H1 (cell line): ENCODE measurements around the gene AASDH. TPM values are rescaled to one million over a fixed set of nuclear protein-coding genes. Genes with fewer than 3 reads are reported as not detected.

Experiments
- CTCF ChIA-PET: fragments of 300-600 bp; sonication (Branson Sonifier 250); formaldehyde crosslinking; loops from one replicate; lab custom pipeline; 2021; ENCODE audit not compliant: partially characterized antibody; lab: Charles Lee
- POLR2A ChIA-PET: fragments of 300-600 bp; sonication (Branson Sonifier 250); formaldehyde crosslinking; loops from one replicate; lab custom pipeline; 2021; ENCODE audit warnings: inconsistent platforms; ENCODE audit not compliant: partially characterized antibody; lab: Charles Lee
- DNase-seq, 2 experiments: peaks; one replicate each; pipeline versions ENCODE4 v3.0.0 to v3.0.0-alpha.2; 2010 to 2022; ENCODE audit warnings: low spot score in 2 of 2, low read depth in 1 of 2, mixed read lengths in 1 of 2
- FAIRE-seq: peaks from 2 replicates; lab custom pipeline; 2011; peaks lifted over from hg19 to GRCh38; lab: Jason Lieb, UNC
- H2AFZ ChIP-seq: 2 replicates; pipeline ENCODE4 v1.8.1; 2012; ENCODE audit warnings: low read length, inconsistent platforms
- H2AK5ac ChIP-seq: 2 replicates; pipeline ENCODE4 v1.6.1; 2013; ENCODE audit warnings: low read depth, low read length
- H2BK120ac ChIP-seq: replicated peaks from 2 replicates; pipeline ENCODE3; 2013; ENCODE audit warnings: low read depth, low read length, inconsistent platforms
- H2BK12ac ChIP-seq: 2 replicates; pipeline ENCODE4 v1.6.1; 2013; ENCODE audit warnings: low read depth, low read length
- H2BK15ac ChIP-seq: 2 replicates; pipeline ENCODE4 v1.6.1; 2013; ENCODE audit warnings: low read length
- H2BK20ac ChIP-seq: 2 replicates; pipeline ENCODE4 v1.6.1; 2013; ENCODE audit warnings: low read length
- H2BK5ac ChIP-seq: 2 replicates; pipeline ENCODE4 v1.6.1; 2013; ENCODE audit warnings: low read depth, low read length
- H3K14ac ChIP-seq: 2 replicates; pipeline ENCODE4 v1.6.1; 2013; ENCODE audit warnings: inconsistent platforms; ENCODE audit not compliant: insufficient read length
- H3K18ac ChIP-seq: 2 replicates; pipeline ENCODE4 v1.6.1; 2013; ENCODE audit warnings: low read length; ENCODE audit errors: extremely low read depth
- H3K23ac ChIP-seq: 2 replicates; pipeline ENCODE4 v1.6.1; 2013; ENCODE audit warnings: inconsistent platforms; ENCODE audit not compliant: insufficient read length
- H3K23me2 ChIP-seq: 2 replicates; pipeline ENCODE4 v1.6.1; 2013; ENCODE audit warnings: low read depth, low read length
- H3K27ac ChIP-seq: 2 replicates; pipeline ENCODE4 v1.6.1; 2011; ENCODE audit warnings: low read depth, low read length, inconsistent platforms
- H3K27me3 ChIP-seq, 4 experiments: replicated peaks in 1 of 4; 1 replicate in 1 of 4; 2 replicates in 3 of 4; pipeline versions ENCODE4 v1.6.1 to v1.8.1; 2011 to 2013; ENCODE audit warnings: low read length in 3 of 4, mild to moderate bottlenecking in 3 of 4, inconsistent platforms in 2 of 4, mixed read lengths in 2 of 4, moderate library complexity in 1 of 4; ENCODE audit not compliant: control insufficient read depth in 3 of 4, insufficient read depth in 3 of 4; ENCODE audit errors: extremely low read depth in 1 of 4
- H3K36me3 ChIP-seq, 4 experiments: 2 replicates each; pipeline versions ENCODE4 v1.6.1 to v1.8.1; 2011 to 2013; ENCODE audit warnings: mild to moderate bottlenecking in 4 of 4, low read length in 3 of 4, moderate library complexity in 2 of 4, control low read depth in 1 of 4, inconsistent platforms in 1 of 4; ENCODE audit not compliant: insufficient read depth in 4 of 4, control insufficient read depth in 2 of 4
- H3K4ac ChIP-seq: replicated peaks from 2 replicates; pipeline ENCODE3; 2013; ENCODE audit warnings: low read length, low read depth, mixed read lengths, inconsistent platforms; ENCODE audit not compliant: insufficient read length
- H3K4me1 ChIP-seq, 4 experiments: replicated peaks in 1 of 4; 1 replicate in 1 of 4; 2 replicates in 3 of 4; pipeline versions ENCODE4 v1.6.1 to v1.8.1; 2011 to 2013; ENCODE audit warnings: low read length in 3 of 4, inconsistent platforms in 2 of 4, mixed read lengths in 1 of 4; ENCODE audit not compliant: insufficient read depth in 4 of 4, control insufficient read depth in 3 of 4
- H3K4me2 ChIP-seq, 2 experiments: 2 replicates each; pipeline versions ENCODE4 v1.6.1 to v1.8.1; 2011 to 2013; ENCODE audit warnings: low read depth in 2 of 2, low read length in 2 of 2, control low read depth in 1 of 2, inconsistent platforms in 1 of 2, mild to moderate bottlenecking in 1 of 2; ENCODE audit not compliant: insufficient read depth in 1 of 2
- H3K4me3 ChIP-seq, 4 experiments: fragments of 200-600, 300-600 bp in 1 of 4; sonication (generic), shearing (Covaris generic), sonication (Bioruptor Twin) in 1 of 4; 2 replicates each; pipeline versions ENCODE4 v1.5.1 to v1.8.1; 2011 to 2016; ENCODE audit warnings: low read length in 4 of 4, low read depth in 3 of 4, control low read depth in 2 of 4, inconsistent platforms in 2 of 4, mild to moderate bottlenecking in 2 of 4, mixed read lengths in 1 of 4, moderate library complexity in 1 of 4; ENCODE audit not compliant: insufficient read depth in 2 of 4; ENCODE audit errors: extremely low read depth in 1 of 4
- H3K56ac ChIP-seq: replicated peaks from 2 replicates; pipeline ENCODE3; 2013; ENCODE audit warnings: low read depth, mild to moderate bottlenecking, mixed read lengths, low read length, inconsistent platforms; ENCODE audit not compliant: insufficient read length
- H3K79me1 ChIP-seq: 2 replicates; pipeline ENCODE4 v1.6.1; 2013; ENCODE audit warnings: low read depth, low read length, control low read depth
- H3K79me2 ChIP-seq, 2 experiments: 2 replicates each; pipeline versions ENCODE4 v1.6.1 to v1.8.1; 2012 to 2013; ENCODE audit warnings: low read length in 2 of 2, mild to moderate bottlenecking in 2 of 2, inconsistent platforms in 1 of 2; ENCODE audit not compliant: insufficient read depth in 2 of 2, control insufficient read depth in 1 of 2
- H3K9ac ChIP-seq, 4 experiments: replicated peaks in 1 of 4; 1 replicate in 1 of 4; 2 replicates in 3 of 4; pipeline versions ENCODE4 v1.6.1 to v1.8.1; 2011 to 2013; ENCODE audit warnings: low read depth in 3 of 4, low read length in 3 of 4, control low read depth in 2 of 4, mild to moderate bottlenecking in 2 of 4, moderate library complexity in 2 of 4, inconsistent platforms in 1 of 4; ENCODE audit errors: extremely low read depth in 1 of 4
- H3K9me3 ChIP-seq, 2 experiments: 2 replicates each; pipeline versions ENCODE4 v1.6.1 to v1.8.1; 2012 to 2013; ENCODE audit warnings: mild to moderate bottlenecking in 2 of 2, moderate library complexity in 2 of 2, control low read depth in 1 of 2, inconsistent platforms in 1 of 2, low read depth in 1 of 2, low read length in 1 of 2, mixed read lengths in 1 of 2; ENCODE audit not compliant: insufficient read depth in 2 of 2
- H4K20me1 ChIP-seq, 2 experiments: replicated peaks in 1 of 2; 2 replicates each; pipeline versions ENCODE3 to v1.8.1; 2011 to 2013; ENCODE audit warnings: inconsistent platforms in 2 of 2, low read length in 2 of 2, mild to moderate bottlenecking in 1 of 2; ENCODE audit not compliant: insufficient read depth in 2 of 2, control insufficient read depth in 1 of 2
- H4K5ac ChIP-seq: 2 replicates; pipeline ENCODE4 v1.6.1; 2013; ENCODE audit warnings: low read length, low read depth, mixed read lengths, inconsistent platforms; ENCODE audit not compliant: insufficient read length
- H4K8ac ChIP-seq: 2 replicates; pipeline ENCODE4 v1.8.0; 2013; ENCODE audit warnings: mild to moderate bottlenecking, moderate library complexity, low read length, inconsistent platforms; ENCODE audit not compliant: insufficient read depth; ENCODE audit errors: extremely low read depth
- H4K91ac ChIP-seq: replicated peaks from 2 replicates; pipeline ENCODE3; 2013; ENCODE audit warnings: low read length, mixed read lengths, inconsistent platforms; ENCODE audit not compliant: insufficient read length
- EZH2 ChIP-seq: fragments of 200-600 bp; sonication (generic); IDR thresholded peaks from 2 replicates; pipeline ENCODE4 v1.7.1; 2012; ENCODE audit warnings: low read depth, mild to moderate bottlenecking, moderate library complexity, low read length, inconsistent platforms; ENCODE audit not compliant: severe bottlenecking
- SP2 ChIP-seq: IDR thresholded peaks from 2 replicates; pipeline ENCODE4 v1.6.1; 2012; ENCODE audit warnings: mild to moderate bottlenecking, low read length, inconsistent platforms
- ZNF274 ChIP-seq: IDR thresholded peaks from 2 replicates; pipeline ENCODE4 v1.7.0; 2012; ENCODE audit warnings: low read length, borderline replicate concordance; ENCODE audit errors: extremely low read depth
- WGBS, 2 experiments: shearing (Covaris generic) in 1 of 2; methylation state at CpG; one replicate each; pipeline versions ENCODE4 v1.1.6 to v1.1.7; 2013 to 2015; ENCODE audit warnings: low lambda C conversion rate in 2 of 2, mixed read lengths in 2 of 2, inconsistent platforms in 1 of 2, low coverage in 1 of 2, missing lambda C conversion rate in 1 of 2; ENCODE audit not compliant: insufficient replicate concordance in 2 of 2, insufficient coverage in 1 of 2, insufficient read length in 1 of 2; ENCODE audit errors: extremely low coverage in 1 of 2, missing lambda C conversion rate in 1 of 2; 5-methylcytosine and 5-hydroxymethylcytosine counted together
- polyA plus RNA-seq, 7 experiments: library from polyadenylated mRNA; depleted of rRNA in 3 of 7; stranded (reverse) in 5 of 7; unstranded in 2 of 7; fragments of >200 nt in 5 of 7; fragments of 200-250 nt in 2 of 7; gene quantifications; 1 replicate in 5 of 7; 2 replicates in 1 of 7; 4 replicates in 1 of 7; pipeline versions ENCODE4 v1.2.1 to v1.2.3, GENCODE V29; 2011 to 2013; ENCODE audit warnings: missing spikeins in 2 of 7, mixed read lengths in 2 of 7
- total RNA-seq: library from RNA; stranded (reverse); fragmentation: NEBNext Ultra II Directional; extraction: Animal tissue kit (Norgen Biotek cat#: 25700); gene quantifications from 2 replicates; pipeline ENCODE4 v1.2.1, GENCODE V29; 2021

AASDH gene
- total and polyA plus RNA-seq, 2 of the 8 experiments (the other 6 are each of a cell fraction or from before 2014, with no cell fraction given) = 8.0 to 10.9 TPM

DNA sequence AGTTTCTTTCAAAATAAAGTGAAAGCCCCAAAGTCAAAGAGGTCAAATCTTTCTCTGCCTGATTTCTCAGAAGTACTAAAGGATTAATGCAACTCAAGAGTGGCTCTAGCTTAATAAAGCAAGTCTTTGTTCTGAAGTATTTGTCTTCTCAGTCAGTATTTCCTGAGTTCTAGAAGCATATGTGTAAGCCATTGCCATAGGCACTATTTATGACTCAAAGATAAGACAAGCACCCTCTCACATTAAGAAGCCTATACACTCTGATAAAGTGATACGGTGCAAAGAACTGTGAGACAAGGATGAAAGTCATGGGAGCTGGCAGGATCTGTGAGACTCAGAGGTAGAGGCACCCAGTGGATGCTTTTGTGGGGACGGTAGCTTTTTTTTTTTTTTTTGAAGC, 60.9 kb downstream of the AASDH start:
- Histone ChIP-seq H3K9ac (no peak overlapping the region), H3K56ac (no peak overlapping the region), H3K27me3 (no peaks in the 10 kb centered on the region), H3K4me1 (no peaks in the 10 kb centered on the region), H2BK20ac (no peak overlapping the region), H3K79me2 (no peaks in the 10 kb centered on the region), H3K4me2 (no peak overlapping the region), H4K5ac (no peak overlapping the region), H4K20me1 (peaks cover 0 to 2% of the 10 kb centered on the region in 2 experiments), H4K91ac (no peak overlapping the region), H4K8ac (no peak overlapping the region), H3K23me2 (no peaks in the 10 kb centered on the region), H3K79me1 (no peaks in the 10 kb centered on the region), H3K4ac (no peak overlapping the region), H3K27ac (no peak overlapping the region), H2BK12ac (no peak overlapping the region), H2BK15ac (no peak overlapping the region), H2AFZ (no peak overlapping the region), H3K36me3 (peaks cover 0 to 16% (median 8%) of the 10 kb centered on the region in 4 experiments; a peak in 5 of 8 replicates), H2BK5ac (no peak overlapping the region), H2BK120ac (no peak overlapping the region), H3K23ac (no peak overlapping the region), H3K4me3 (no peak overlapping the region), H2AK5ac (no peak overlapping the region), H3K14ac (no peak overlapping the region), H3K9me3 (no peaks in the 10 kb centered on the region), H3K18ac (no peak overlapping the region)
- 83% methylated on average over 2 of the region's 2 CpGs; no CpG with 5 or more reads in 1 of the 2 experiments for WGBS, 2 experiments
- ChIA-PET CTCF (no interaction called here), POLR2A (no interaction called here)
- DNase-seq (no peak), FAIRE-seq (no peak)
- TF ChIP-seq ZNF274 (no peak), SP2 (no peak), EZH2 (no peak)
